Erythroblast (primary cell): ENCODE data around the gene ADRB1.

Source experiments
- DNase-seq, 2 experiments: peaks; one replicate each; lab custom pipeline; 2025; lab: John Stamatoyannopoulos, UW
- GATA1 ChIP-seq: IDR thresholded peaks from 2 replicates; pipeline ENCODE4 v1.6.1; 2011; ENCODE audit warnings: low read depth, mild to moderate bottlenecking, control low read depth, low read length, moderate library complexity
- POLR2A ChIP-seq: IDR thresholded peaks from 2 replicates; pipeline ENCODE4 v1.6.1; 2011; ENCODE audit warnings: mild to moderate bottlenecking, low read length

Gene ADRB1

GRCh38 chr10:114031073-114031972 lies 12.3 kb upstream of the ADRB1 start:
- TF ChIP-seq GATA1 (no peak), POLR2A (no peak)
- DNase-seq: no peak

DNA sequence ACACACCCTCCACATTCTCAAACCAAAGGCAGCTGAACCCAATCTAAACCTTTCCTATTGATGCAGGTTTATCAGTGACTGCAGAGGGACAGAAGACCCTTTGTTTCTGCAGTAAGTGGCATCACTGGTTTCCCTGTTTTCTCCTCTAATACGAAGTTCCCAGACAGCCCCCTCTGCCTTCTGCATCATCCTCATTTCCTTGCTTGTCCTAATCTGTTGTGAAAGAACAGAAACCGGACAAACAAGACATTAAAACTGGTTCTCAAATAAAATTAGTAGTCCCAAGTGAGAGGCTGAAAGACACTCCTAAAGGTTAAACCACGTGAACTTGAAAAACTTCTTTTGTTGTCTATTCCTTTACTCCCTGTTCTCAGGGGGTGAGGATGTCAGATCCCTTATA lies 10.1 kb upstream of the ADRB1 start:
- no peak for DNase-seq
- TF ChIP-seq POLR2A (no peak), GATA1 (no peak)

DNA sequence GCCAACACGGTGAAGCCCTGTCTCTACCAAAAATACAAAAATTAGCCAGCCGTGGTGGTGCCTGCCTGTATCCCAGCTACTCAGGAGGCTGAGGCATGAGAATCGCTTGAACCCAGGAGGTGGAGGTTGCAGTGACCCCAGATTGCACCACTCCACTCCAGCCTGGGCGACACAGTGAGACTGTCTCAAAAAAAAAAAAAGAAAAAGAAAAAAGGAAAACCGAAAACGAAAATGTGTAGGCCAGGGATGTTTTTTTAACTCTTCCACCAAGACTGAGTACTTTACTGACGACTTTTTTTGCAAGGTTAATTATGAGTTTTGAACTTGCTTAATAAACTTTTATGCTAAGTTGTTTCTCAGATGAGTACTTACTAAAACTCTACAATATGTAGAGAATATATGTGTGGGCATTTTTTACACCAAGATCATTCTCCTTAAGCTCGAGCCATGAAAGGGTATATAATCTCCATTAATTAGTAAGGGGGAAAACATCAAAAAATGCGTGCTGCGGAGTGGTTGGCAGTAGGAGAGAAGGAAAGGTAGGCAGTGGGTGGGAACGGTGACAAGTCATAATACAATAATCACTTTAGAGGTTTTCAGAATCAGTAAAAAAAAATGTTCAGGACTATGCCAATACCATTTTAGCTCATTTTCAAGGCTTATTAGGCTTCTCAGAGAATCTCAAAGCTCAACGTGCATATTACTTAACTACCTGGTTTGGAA lies 8.6 kb upstream of the ADRB1 start:
- no peak for TF ChIP-seq GATA1
- no peak for TF ChIP-seq POLR2A
- DNase-seq: no peak

DNA sequence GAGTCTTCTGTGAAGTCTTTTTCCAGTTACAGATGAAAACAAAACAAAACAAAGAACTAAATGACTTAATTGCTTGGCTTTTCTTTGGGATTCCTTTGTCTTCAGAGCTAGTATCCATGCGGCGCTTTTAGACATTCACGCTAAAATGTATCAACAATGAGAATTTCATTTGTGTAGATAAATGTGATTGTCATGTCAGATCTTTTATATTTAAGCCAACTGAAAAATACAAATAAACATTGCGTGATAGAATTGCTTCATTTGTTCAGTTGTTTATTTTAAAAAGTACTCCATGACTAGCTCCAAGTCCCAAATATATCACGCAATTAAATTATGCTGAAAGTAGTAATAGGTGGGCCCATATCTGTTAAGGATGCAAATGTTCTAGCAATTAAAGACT lies 7.9 kb upstream of the ADRB1 start:
- TF ChIP-seq POLR2A: no peak
- TF ChIP-seq GATA1: no peak
- DNase-seq: no peak

DNA sequence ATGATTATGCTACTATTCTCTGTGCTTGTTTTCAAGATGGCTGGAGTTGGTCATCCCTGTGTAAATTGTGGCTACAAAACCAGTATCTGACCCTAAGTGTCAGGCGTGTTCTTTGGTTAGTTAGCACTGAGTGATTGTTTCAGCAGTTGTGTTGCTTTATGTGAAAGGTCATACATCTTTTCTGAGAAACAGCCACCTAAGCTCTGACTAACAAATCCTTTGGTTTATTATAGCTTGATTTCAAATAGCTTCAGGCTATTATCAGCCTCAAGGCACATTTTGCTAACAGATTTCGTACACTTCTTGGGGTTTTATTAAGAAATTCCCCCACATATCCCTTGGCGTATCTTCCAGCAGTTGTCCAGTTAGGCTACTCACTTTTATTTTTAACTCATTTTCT lies 4.8 kb upstream of the ADRB1 start:
- TF ChIP-seq GATA1 (no peak), POLR2A (no peak)
- DNase-seq: no peak

- no peak for DNase-seq
- TF ChIP-seq GATA1 (no peak), POLR2A (no peak)
Measured at GRCh38 chr10:114041166-114041565, 2.5 kb upstream of the ADRB1 start.

- TF ChIP-seq GATA1 (no peak), POLR2A (no peak)
- DNase-seq: no peak
Measured at GRCh38 chr10:114042895-114043531, 653 bp upstream of the ADRB1 start.

DNA sequence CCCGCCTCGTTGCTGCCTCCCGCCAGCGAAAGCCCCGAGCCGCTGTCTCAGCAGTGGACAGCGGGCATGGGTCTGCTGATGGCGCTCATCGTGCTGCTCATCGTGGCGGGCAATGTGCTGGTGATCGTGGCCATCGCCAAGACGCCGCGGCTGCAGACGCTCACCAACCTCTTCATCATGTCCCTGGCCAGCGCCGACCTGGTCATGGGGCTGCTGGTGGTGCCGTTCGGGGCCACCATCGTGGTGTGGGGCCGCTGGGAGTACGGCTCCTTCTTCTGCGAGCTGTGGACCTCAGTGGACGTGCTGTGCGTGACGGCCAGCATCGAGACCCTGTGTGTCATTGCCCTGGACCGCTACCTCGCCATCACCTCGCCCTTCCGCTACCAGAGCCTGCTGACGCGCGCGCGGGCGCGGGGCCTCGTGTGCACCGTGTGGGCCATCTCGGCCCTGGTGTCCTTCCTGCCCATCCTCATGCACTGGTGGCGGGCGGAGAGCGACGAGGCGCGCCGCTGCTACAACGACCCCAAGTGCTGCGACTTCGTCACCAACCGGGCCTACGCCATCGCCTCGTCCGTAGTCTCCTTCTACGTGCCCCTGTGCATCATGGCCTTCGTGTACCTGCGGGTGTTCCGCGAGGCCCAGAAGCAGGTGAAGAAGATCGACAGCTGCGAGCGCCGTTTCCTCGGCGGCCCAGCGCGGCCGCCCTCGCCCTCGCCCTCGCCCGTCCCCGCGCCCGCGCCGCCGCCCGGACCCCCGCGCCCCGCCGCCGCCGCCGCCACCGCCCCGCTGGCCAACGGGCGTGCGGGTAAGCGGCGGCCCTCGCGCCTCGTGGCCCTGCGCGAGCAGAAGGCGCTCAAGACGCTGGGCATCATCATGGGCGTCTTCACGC lies 825 bp downstream of the ADRB1 start:
- no peak for DNase-seq
- TF ChIP-seq POLR2A (no peak), GATA1 (no peak)

- DNase-seq: peak in 1 of 2 experiments; percentile 5
Measured at GRCh38 chr10:114045136-114046086, 1.7 kb downstream of the ADRB1 start.

DNA sequence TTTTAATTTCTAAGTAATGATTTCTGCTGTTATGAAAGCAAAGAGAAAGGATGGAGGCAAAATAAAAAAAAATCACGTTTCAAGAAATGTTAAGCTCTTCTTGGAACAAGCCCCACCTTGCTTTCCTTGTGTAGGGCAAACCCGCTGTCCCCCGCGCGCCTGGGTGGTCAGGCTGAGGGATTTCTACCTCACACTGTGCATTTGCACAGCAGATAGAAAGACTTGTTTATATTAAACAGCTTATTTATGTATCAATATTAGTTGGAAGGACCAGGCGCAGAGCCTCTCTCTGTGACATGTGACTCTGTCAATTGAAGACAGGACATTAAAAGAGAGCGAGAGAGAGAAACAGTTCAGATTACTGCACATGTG lies 2.4 kb downstream of the ADRB1 start:
- TF ChIP-seq GATA1 (no peak), POLR2A (no peak)

More at GRCh38 chr10:114045136-114046086, 1.7 kb downstream of the ADRB1 start:
- TF ChIP-seq GATA1: no peak

GRCh38 chr10:114048472-114048871 lies 4.8 kb downstream of the ADRB1 start:
- no peak for DNase-seq
- TF ChIP-seq GATA1 (no peak), POLR2A (no peak)

More for the DNA sequence above, 2.4 kb downstream of the ADRB1 start:
- no peak for DNase-seq

GRCh38 chr10:114051714-114052113 lies 8.0 kb downstream of the ADRB1 start:
- TF ChIP-seq POLR2A (no peak), GATA1 (no peak)
- no peak for DNase-seq

DNA sequence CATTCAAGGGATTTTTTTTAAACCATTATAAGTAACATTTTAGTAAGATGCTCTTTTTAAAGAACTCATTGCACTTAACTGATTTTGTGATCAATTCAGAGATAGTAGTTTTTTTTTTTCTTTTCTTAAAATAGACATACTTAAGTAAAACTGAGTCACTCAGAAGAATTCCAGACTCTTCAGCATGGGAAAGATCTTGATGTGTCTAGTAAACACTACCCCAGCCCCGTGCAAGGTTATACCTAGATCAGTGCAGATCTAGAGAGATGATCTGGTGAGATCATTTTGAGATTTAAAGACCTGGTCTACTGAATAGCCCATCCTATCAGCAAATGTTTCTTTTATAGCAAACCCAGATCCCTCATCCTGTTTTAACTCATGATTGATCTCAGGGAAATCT lies 8.6 kb downstream of the ADRB1 start:
- TF ChIP-seq POLR2A: no peak
- no peak for TF ChIP-seq GATA1
- DNase-seq: no peak
